ENCODE results near the gene SEL1L2.

Gene SEL1L2

DNA sequence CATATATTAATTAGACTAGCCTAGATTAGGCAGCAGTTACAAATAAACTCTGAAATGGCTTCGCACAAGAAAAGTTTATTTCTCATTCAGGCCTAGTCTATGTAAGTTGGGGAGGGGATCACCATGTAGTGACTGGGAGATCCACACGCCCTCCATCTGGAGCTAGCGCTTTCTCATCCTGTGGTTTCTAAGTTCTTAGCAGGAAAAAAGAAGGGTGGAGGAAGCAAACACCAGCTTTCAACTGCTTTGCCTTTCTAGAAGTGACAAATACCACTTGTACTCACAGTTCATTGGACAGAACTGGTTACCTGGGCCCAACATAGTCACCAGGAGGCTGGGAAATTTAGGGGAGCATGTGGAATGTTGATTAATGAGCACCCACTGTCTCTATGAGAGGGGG is 158.9 kb downstream of the SEL1L2 start:
- no peak overlapping the region for H3K9ac ChIP-seq (ENCODE audit: low read depth, low read length)
- no peak overlapping the region for H3K4me3 ChIP-seq (ENCODE audit: low read depth, low read length)
- no peaks in the 10 kb centered on the region for H3K4me1 ChIP-seq (ENCODE audit: control insufficient read depth, insufficient read depth, low read length)
- no peaks in the 10 kb centered on the region for H3K9me3 ChIP-seq (ENCODE audit: control insufficient read depth, insufficient read depth, low read length)
- no peaks in the 10 kb centered on the region for H3K27me3 ChIP-seq (ENCODE audit: control insufficient read depth, insufficient read depth, low read length)
- H3K36me3 ChIP-seq (ENCODE audit: control insufficient read depth, insufficient read depth, low read length), result no peaks in the 10 kb centered on the region

DNA sequence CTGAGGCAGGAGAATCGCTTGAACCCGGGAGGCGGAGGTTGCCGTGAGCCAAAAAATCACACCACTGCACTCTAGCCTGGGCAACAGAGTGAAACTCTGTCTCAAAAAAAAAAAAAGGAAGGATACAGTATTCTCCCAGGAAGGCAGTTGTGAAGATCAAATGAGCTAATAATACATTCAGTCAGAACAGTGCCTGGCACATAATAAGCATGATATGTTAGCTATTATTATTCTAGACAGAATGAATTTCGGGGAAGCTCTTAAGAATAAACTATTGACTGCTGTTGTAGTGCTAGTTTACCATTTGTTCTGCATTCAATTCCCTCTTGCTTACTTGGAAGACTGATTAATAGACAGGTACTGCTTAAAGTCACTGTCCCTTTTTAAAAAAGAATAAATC is 164.9 kb downstream of the SEL1L2 start:
- H3K36me3 ChIP-seq (ENCODE audit: control insufficient read depth, insufficient read depth, low read length), result no peaks in the 10 kb centered on the region
- H3K9ac ChIP-seq (ENCODE audit: low read depth, low read length), result no peak overlapping the region
- H3K9me3 ChIP-seq (ENCODE audit: control insufficient read depth, insufficient read depth, low read length), result no peaks in the 10 kb centered on the region
- H3K27me3 ChIP-seq (ENCODE audit: control insufficient read depth, insufficient read depth, low read length), result no peaks in the 10 kb centered on the region
- peaks cover 3% of the 10 kb centered on the region for H3K4me1 ChIP-seq (ENCODE audit: control insufficient read depth, insufficient read depth, low read length)
- no peak overlapping the region for H3K4me3 ChIP-seq (ENCODE audit: low read depth, low read length)

DNA sequence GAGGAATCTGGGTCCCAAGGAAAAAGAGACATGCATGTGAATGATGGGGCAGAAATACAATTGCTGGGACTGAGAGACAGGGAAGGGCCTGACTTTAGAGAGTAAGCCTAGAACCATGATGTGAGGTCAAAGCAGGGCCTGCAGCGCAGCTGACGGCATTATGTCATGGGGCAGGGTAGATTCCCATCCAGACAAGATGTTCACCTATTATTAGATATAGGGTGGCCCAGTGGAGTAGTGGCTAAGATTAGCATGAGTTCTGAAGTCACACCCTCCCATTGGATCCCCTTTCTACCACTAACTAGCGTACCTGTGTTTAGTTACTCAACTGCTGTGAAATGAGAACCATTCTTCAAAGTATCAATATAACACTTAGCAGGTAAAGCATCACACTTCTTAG is 166.0 kb downstream of the SEL1L2 start:
- H3K4me3 ChIP-seq (ENCODE audit: low read depth, low read length), result no peak overlapping the region
- peaks cover 3% of the 10 kb centered on the region for H3K4me1 ChIP-seq (ENCODE audit: control insufficient read depth, insufficient read depth, low read length)
- no peak overlapping the region for H3K9ac ChIP-seq (ENCODE audit: low read depth, low read length)
- no peaks in the 10 kb centered on the region for H3K9me3 ChIP-seq (ENCODE audit: control insufficient read depth, insufficient read depth, low read length)
- H3K27me3 ChIP-seq (ENCODE audit: control insufficient read depth, insufficient read depth, low read length), result no peaks in the 10 kb centered on the region
- H3K36me3 ChIP-seq (ENCODE audit: control insufficient read depth, insufficient read depth, low read length), result no peaks in the 10 kb centered on the region

DNA sequence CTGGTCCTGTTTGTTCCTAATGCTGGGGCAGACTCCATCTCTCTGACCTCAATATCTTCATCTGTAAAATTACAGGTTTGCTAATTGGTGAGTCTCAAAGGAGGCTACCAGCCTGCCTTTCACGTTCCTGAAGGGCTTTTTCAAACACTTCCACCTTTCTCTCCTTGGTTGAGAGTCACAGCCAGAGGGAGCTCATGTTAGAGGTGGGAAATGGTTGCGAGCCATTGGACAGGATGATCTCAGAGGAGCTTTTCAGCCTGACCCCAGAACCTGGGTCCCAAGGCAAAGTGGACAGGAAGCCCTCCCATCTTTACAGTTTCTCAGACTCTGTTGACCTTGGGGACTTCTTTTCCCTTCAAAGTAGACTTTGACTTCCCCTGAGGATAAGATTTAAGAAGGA is 168.0 kb downstream of the SEL1L2 start:
- H3K9ac ChIP-seq (ENCODE audit: low read depth, low read length), result no peak overlapping the region
- no peaks in the 10 kb centered on the region for H3K27me3 ChIP-seq (ENCODE audit: control insufficient read depth, insufficient read depth, low read length)
- no peak overlapping the region for H3K4me3 ChIP-seq (ENCODE audit: low read depth, low read length)
- no peaks in the 10 kb centered on the region for H3K36me3 ChIP-seq (ENCODE audit: control insufficient read depth, insufficient read depth, low read length)
- H3K4me1 ChIP-seq (ENCODE audit: control insufficient read depth, insufficient read depth, low read length), result peaks cover 3% of the 10 kb centered on the region
- H3K9me3 ChIP-seq (ENCODE audit: control insufficient read depth, insufficient read depth, low read length), result no peaks in the 10 kb centered on the region

DNA sequence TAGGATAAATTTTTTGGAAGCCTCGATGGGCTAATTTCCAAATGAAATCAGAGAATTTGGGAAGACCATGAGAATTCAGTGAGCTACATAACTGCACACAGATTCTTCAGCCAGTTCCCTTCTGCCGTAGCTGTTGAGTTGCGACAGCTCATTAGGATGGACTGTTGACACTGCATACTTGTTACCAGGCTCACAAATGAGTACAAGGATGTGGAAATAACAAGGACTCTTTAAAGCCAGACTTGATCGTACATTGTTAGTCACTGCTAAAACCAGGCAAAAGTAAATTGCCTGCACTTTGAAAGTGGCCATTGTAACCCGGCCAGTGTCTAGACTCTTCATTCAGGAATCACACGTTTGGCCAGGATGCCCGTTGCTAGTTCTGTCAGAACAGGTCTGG is 168.5 kb downstream of the SEL1L2 start:
- Histone ChIP-seq H3K9me3 (ENCODE audit: control insufficient read depth, insufficient read depth, low read length) (no peaks in the 10 kb centered on the region), H3K4me1 (ENCODE audit: control insufficient read depth, insufficient read depth, low read length) (peaks cover 3% of the 10 kb centered on the region), H3K4me3 (ENCODE audit: low read depth, low read length) (no peak overlapping the region), H3K9ac (ENCODE audit: low read depth, low read length) (no peak overlapping the region), H3K27me3 (ENCODE audit: control insufficient read depth, insufficient read depth, low read length) (no peaks in the 10 kb centered on the region), H3K36me3 (ENCODE audit: control insufficient read depth, insufficient read depth, low read length) (no peaks in the 10 kb centered on the region)

DNA sequence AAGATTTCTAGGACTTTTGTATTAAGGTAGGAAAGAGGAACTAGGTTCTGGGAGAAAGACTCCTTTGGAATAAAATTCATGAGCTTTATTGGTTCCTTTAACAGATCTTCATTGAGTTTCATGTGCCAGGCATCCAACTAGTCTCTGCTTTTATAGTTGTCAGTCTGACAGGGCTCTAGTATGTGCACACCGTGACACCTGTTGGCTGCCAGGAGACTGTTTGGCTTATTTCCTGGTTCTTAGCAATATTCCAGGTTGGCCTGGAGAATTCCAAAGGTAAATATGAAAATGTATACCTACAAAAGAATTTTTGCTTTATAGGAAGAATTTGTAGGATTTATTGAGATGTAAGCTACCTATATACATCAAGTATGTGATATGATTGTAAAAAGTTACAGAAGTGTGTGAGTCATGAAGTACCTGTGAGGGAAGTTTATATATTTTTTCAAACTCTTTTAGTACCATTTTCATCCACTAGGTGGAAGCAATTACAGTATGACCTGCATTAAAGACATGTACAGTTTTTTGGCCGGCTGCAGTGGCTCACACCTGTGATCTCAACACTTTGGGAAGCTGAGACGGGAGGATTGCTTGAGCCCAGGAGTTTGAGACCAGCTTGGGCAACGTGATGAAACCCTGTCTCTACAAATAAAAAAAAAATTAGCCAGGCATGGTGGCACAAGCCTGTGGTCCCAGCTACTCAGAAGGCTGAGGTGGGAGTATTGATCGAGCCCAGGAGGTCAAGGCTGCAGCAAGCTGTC is 170.3 kb downstream of the SEL1L2 start:
- Histone ChIP-seq H3K9ac (ENCODE audit: low read depth, low read length) (no peak overlapping the region), H3K27me3 (ENCODE audit: control insufficient read depth, insufficient read depth, low read length) (no peaks in the 10 kb centered on the region), H3K4me3 (ENCODE audit: low read depth, low read length) (no peak overlapping the region), H3K9me3 (ENCODE audit: control insufficient read depth, insufficient read depth, low read length) (no peaks in the 10 kb centered on the region), H3K36me3 (ENCODE audit: control insufficient read depth, insufficient read depth, low read length) (no peaks in the 10 kb centered on the region), H3K4me1 (ENCODE audit: control insufficient read depth, insufficient read depth, low read length) (peaks cover 3% of the 10 kb centered on the region)

DNA sequence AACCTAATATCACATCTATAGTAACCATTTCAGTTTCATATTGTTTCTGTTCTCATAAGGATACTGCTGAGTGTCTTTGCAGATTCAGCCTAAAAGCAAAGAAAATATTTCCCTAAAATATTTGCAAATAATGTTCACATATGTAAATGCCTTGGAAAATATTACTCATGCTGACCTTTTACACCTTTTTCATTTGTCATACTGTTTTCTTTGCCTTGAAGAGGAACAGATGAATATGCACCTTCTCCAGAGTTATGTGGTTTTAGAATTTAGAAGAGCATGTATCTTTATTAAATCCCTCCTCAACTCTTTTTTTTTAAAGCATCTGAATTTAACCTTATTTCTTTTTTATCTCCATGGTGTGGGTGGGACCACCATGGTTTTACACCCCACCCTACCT is 173.1 kb downstream of the SEL1L2 start:
- no peak overlapping the region for H3K4me3 ChIP-seq (ENCODE audit: low read depth, low read length)
- no peaks in the 10 kb centered on the region for H3K4me1 ChIP-seq (ENCODE audit: control insufficient read depth, insufficient read depth, low read length)
- H3K9me3 ChIP-seq (ENCODE audit: control insufficient read depth, insufficient read depth, low read length), result no peaks in the 10 kb centered on the region
- peaks cover 4% of the 10 kb centered on the region for H3K36me3 ChIP-seq (ENCODE audit: control insufficient read depth, insufficient read depth, low read length)
- no peak overlapping the region for H3K9ac ChIP-seq (ENCODE audit: low read depth, low read length)
- no peaks in the 10 kb centered on the region for H3K27me3 ChIP-seq (ENCODE audit: control insufficient read depth, insufficient read depth, low read length)

DNA sequence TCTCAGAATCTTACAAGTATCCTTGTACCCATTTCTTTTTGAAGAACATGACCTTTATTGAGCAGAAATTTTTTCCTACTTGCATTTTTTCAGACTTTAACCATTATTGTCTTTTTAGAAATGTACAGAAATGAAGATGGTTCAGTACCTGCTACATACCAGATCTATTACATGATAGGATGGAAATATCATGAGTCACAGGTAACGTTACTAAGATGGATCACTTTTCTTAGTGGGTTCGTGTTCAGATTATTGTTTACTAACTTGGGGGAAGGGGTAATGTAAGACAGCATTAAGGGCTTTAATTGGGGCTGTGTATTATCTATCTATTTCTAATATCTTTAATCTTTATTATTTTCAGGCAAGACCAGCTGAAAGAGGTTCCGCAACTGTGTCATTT is 173.7 kb downstream of the SEL1L2 start:
- Histone ChIP-seq H3K4me1 (ENCODE audit: control insufficient read depth, insufficient read depth, low read length) (no peaks in the 10 kb centered on the region), H3K9me3 (ENCODE audit: control insufficient read depth, insufficient read depth, low read length) (no peaks in the 10 kb centered on the region), H3K9ac (ENCODE audit: low read depth, low read length) (no peak overlapping the region), H3K36me3 (ENCODE audit: control insufficient read depth, insufficient read depth, low read length) (peaks cover 4% of the 10 kb centered on the region), H3K4me3 (ENCODE audit: low read depth, low read length) (no peak overlapping the region), H3K27me3 (ENCODE audit: control insufficient read depth, insufficient read depth, low read length) (no peaks in the 10 kb centered on the region)

DNA sequence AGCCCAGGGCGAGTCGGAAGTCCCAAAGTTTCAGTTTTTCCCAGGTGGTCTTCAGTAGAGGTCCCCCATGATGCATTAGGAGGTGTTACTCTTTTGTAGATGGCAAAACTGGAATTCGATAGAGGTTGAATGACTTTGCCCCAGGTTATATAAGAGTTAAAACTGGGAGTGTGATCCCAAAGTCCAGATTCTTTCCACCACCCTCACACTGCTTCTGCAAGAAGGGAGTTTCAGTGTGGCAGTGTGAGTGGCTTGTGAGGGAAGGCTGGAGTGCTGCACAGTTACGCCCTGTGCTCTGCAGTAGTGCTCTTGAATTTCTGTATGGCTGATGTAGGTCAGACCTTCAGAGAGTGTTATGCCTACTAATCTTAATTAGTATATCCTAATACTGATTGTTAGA is 175.7 kb downstream of the SEL1L2 start:
- Histone ChIP-seq H3K4me1 (ENCODE audit: control insufficient read depth, insufficient read depth, low read length) (no peaks in the 10 kb centered on the region), H3K4me3 (ENCODE audit: low read depth, low read length) (no peak overlapping the region), H3K36me3 (ENCODE audit: control insufficient read depth, insufficient read depth, low read length) (peaks cover 10% of the 10 kb centered on the region), H3K9me3 (ENCODE audit: control insufficient read depth, insufficient read depth, low read length) (no peaks in the 10 kb centered on the region), H3K9ac (ENCODE audit: low read depth, low read length) (no peak overlapping the region), H3K27me3 (ENCODE audit: control insufficient read depth, insufficient read depth, low read length) (no peaks in the 10 kb centered on the region)

DNA sequence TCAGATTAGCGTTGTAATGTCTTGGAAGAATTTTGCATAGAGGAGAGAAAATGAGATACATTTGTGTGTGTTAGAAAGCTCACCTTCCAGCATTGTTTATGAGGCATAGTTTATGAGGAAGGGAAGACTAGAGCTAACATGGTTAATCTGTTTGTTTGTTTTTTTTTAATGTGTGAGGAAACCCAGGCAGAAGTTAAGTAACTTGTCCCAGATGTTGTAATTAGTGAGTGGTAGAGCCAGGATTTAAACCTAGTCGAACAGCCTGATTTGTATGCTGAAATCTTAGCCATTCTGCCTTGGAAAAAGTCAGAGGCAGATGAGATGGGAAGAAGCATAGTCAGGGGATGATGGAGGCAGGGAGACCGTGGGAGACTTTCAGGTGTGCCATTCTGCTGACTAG is 176.5 kb downstream of the SEL1L2 start:
- Histone ChIP-seq H3K27me3 (ENCODE audit: control insufficient read depth, insufficient read depth, low read length) (no peaks in the 10 kb centered on the region), H3K9me3 (ENCODE audit: control insufficient read depth, insufficient read depth, low read length) (no peaks in the 10 kb centered on the region), H3K9ac (ENCODE audit: low read depth, low read length) (no peak overlapping the region), H3K4me3 (ENCODE audit: low read depth, low read length) (no peak overlapping the region), H3K4me1 (ENCODE audit: control insufficient read depth, insufficient read depth, low read length) (no peaks in the 10 kb centered on the region), H3K36me3 (ENCODE audit: control insufficient read depth, insufficient read depth, low read length) (peaks cover 17% of the 10 kb centered on the region)

DNA sequence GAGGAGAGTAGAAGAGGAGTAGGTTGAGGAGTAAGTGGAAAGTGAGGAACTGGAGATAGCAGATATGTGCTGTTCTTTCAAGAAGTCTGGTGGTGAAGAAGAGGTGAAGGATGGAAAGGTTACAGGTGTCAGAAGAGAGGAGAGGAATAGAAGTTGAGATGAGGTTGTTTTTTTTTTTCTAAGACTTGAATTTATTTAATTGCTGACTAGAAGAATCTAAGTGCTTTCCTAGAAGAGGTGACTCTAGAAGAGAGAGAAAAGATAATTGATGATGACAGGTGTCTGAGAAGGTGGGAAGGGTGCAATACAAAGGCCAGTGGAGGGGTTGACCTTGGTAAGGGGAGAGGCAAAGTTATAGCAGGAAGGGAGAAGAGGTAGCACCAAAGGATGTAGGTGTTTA is 180.0 kb downstream of the SEL1L2 start:
- H3K9ac ChIP-seq (ENCODE audit: low read depth, low read length), result no peak overlapping the region
- no peak overlapping the region for H3K4me3 ChIP-seq (ENCODE audit: low read depth, low read length)
- no peaks in the 10 kb centered on the region for H3K27me3 ChIP-seq (ENCODE audit: control insufficient read depth, insufficient read depth, low read length)
- no peaks in the 10 kb centered on the region for H3K4me1 ChIP-seq (ENCODE audit: control insufficient read depth, insufficient read depth, low read length)
- H3K36me3 ChIP-seq (ENCODE audit: control insufficient read depth, insufficient read depth, low read length), result peaks cover 28% of the 10 kb centered on the region
- no peaks in the 10 kb centered on the region for H3K9me3 ChIP-seq (ENCODE audit: control insufficient read depth, insufficient read depth, low read length)

DNA sequence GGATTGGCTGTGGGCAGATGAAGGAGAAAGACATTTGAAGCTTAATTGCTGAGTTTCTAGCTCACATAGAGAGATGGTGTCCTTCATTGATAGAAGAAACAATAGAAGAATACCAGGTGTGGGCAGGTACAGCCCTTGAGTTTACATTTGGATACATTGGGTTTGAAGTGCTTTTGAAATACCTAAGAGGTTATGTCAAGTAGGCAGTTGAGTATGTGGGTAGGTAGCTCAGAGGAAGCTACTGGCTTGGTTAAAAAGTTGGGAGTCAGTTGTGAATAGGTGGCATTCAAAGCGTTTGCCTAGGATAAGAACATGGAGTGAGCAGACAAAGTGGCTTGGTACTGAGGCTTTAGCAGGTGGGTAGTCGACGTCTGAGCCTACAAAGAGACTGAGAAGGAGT is 180.6 kb downstream of the SEL1L2 start:
- no peak overlapping the region for H3K9ac ChIP-seq (ENCODE audit: low read depth, low read length)
- no peaks in the 10 kb centered on the region for H3K27me3 ChIP-seq (ENCODE audit: control insufficient read depth, insufficient read depth, low read length)
- no peaks in the 10 kb centered on the region for H3K9me3 ChIP-seq (ENCODE audit: control insufficient read depth, insufficient read depth, low read length)
- no peak overlapping the region for H3K4me3 ChIP-seq (ENCODE audit: low read depth, low read length)
- no peaks in the 10 kb centered on the region for H3K4me1 ChIP-seq (ENCODE audit: control insufficient read depth, insufficient read depth, low read length)
- H3K36me3 ChIP-seq (ENCODE audit: control insufficient read depth, insufficient read depth, low read length), result peaks cover 28% of the 10 kb centered on the region
